Lung (tissue), 12 donors: ENCODE results near the gene IQCN. TPM values are rescaled to one million over a fixed set of nuclear protein-coding genes. Genes with fewer than 3 reads are reported as not detected.

ENCODE experiments used
- ATAC-seq: fragments of 200-7000 bp; cut with Tn5 transposase; one replicate; pipeline ENCODE4 v1.9.1; 2020; ENCODE audit warnings: moderate number of reproducible peaks; ENCODE audit not compliant: insufficient read depth, low FRiP score
- DNase-seq, 3 donors: peaks; one replicate each; pipeline ENCODE4 v3.0.0-alpha.2; 2013 to 2017
- H3K27ac ChIP-seq, 2 donors: one replicate each; pipeline ENCODE4 v1.5.1; 2013; ENCODE audit warnings: mild to moderate bottlenecking in 2 of 2, moderate library complexity in 2 of 2, control low read depth in 1 of 2, inconsistent platforms in 1 of 2, low read depth in 1 of 2, low read length in 1 of 2
- H3K27me3 ChIP-seq, 3 donors: one replicate each; pipeline ENCODE4 v1.5.1; 2013; ENCODE audit warnings: low read length in 2 of 3; ENCODE audit not compliant: control insufficient read depth in 3 of 3, insufficient read depth in 3 of 3
- H3K36me3 ChIP-seq, 4 donors: one replicate each; pipeline ENCODE4 v1.5.1; 2013; ENCODE audit warnings: low read length in 4 of 4, mild to moderate bottlenecking in 1 of 4, moderate library complexity in 1 of 4; ENCODE audit not compliant: control insufficient read depth in 4 of 4, insufficient read depth in 4 of 4
- H3K4me1 ChIP-seq, 5 donors: one replicate each; pipeline ENCODE4 v1.5.1; 2013; ENCODE audit warnings: low read length in 5 of 5, mild to moderate bottlenecking in 2 of 5, moderate library complexity in 1 of 5; ENCODE audit not compliant: control insufficient read depth in 5 of 5, insufficient read depth in 5 of 5
- H3K4me3 ChIP-seq: one replicate; pipeline ENCODE4 v1.5.1; 2013; ENCODE audit warnings: mild to moderate bottlenecking, control low read depth, moderate library complexity
- H3K9ac ChIP-seq, 2 donors: one replicate each; pipeline ENCODE4 v1.5.1; 2013; ENCODE audit warnings: low read length in 2 of 2, control low read depth in 1 of 2; ENCODE audit not compliant: insufficient read depth in 1 of 2
- H3K9me3 ChIP-seq, 4 donors: one replicate each; pipeline ENCODE4 v1.5.1; 2013; ENCODE audit warnings: low read length in 3 of 4, mild to moderate bottlenecking in 1 of 4, moderate library complexity in 1 of 4; ENCODE audit not compliant: control insufficient read depth in 4 of 4, insufficient read depth in 3 of 4
- WGBS, 2 donors: extraction: QIAGEN DNeasy Blood & Tissue Kit; methylation state at CpG; one replicate each; pipeline ENCODE4 v1.1.7; 2013; 5-methylcytosine and 5-hydroxymethylcytosine counted together
- polyA plus RNA-seq, 2 donors: library from polyadenylated mRNA; stranded (reverse); fragments of 200-250 nt; gene quantifications; one replicate each; pipeline ENCODE4 v1.2.1, GENCODE V29; 2013
- total RNA-seq, 2 donors: library from RNA; depleted of rRNA in 1 of 2; stranded (reverse); fragments of >200 nt in 1 of 2; gene quantifications; one replicate each; pipeline ENCODE4 v1.2.1, GENCODE V29; 2014 to 2021
- TF ChIP-seq, protein P1 (sequence below): IDR thresholded peaks from 2 replicates; pipeline ENCODE4 v1.5.1; 2012; ENCODE audit warnings: mild to moderate bottlenecking; ENCODE audit errors: control extremely low read depth, extremely low read depth
- donor health status: control.
- donor health status: control.
- donor health status: Bipolar disorder and iron deficiency.
- donor health status: healthy.
- donor health status: DM: yes; HTN: yes; CAD: no.

The IQCN gene
- total and polyA plus RNA-seq, 4 donors = 0.69 to 5.5 (median 3.3) TPM

GRCh38 chr19:18282021-18282787 lies 8.0 kb upstream of the IQCN start:
- peaks cover 0 to 15% (median 13%) of the 10 kb centered on the region in 4 donors for H3K36me3 ChIP-seq
- DNase-seq (peak; percentile 96 to 98 (median 96)), ATAC-seq (no peak)
- H3K9ac ChIP-seq = peak overlapping the region; percentile 94 to 99
- H3K27ac ChIP-seq = peak overlapping the region; percentile 93 to 94
- peaks cover 0 to 19% (median 11%) of the 10 kb centered on the region in 5 donors for H3K4me1 ChIP-seq
- TF ChIP-seq, protein P1, sequence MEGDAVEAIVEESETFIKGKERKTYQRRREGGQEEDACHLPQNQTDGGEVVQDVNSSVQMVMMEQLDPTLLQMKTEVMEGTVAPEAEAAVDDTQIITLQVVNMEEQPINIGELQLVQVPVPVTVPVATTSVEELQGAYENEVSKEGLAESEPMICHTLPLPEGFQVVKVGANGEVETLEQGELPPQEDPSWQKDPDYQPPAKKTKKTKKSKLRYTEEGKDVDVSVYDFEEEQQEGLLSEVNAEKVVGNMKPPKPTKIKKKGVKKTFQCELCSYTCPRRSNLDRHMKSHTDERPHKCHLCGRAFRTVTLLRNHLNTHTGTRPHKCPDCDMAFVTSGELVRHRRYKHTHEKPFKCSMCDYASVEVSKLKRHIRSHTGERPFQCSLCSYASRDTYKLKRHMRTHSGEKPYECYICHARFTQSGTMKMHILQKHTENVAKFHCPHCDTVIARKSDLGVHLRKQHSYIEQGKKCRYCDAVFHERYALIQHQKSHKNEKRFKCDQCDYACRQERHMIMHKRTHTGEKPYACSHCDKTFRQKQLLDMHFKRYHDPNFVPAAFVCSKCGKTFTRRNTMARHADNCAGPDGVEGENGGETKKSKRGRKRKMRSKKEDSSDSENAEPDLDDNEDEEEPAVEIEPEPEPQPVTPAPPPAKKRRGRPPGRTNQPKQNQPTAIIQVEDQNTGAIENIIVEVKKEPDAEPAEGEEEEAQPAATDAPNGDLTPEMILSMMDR = no peak
- 1 to 3% methylated on average over 25 to 27 of the region's 27 CpGs for WGBS, 2 donors
- no peaks in the 10 kb centered on the region for H3K27me3 ChIP-seq
- peaks cover 0 to 2% (median 0%) of the 10 kb centered on the region in 4 donors for H3K9me3 ChIP-seq
- no peak overlapping the region for H3K4me3 ChIP-seq

DNA sequence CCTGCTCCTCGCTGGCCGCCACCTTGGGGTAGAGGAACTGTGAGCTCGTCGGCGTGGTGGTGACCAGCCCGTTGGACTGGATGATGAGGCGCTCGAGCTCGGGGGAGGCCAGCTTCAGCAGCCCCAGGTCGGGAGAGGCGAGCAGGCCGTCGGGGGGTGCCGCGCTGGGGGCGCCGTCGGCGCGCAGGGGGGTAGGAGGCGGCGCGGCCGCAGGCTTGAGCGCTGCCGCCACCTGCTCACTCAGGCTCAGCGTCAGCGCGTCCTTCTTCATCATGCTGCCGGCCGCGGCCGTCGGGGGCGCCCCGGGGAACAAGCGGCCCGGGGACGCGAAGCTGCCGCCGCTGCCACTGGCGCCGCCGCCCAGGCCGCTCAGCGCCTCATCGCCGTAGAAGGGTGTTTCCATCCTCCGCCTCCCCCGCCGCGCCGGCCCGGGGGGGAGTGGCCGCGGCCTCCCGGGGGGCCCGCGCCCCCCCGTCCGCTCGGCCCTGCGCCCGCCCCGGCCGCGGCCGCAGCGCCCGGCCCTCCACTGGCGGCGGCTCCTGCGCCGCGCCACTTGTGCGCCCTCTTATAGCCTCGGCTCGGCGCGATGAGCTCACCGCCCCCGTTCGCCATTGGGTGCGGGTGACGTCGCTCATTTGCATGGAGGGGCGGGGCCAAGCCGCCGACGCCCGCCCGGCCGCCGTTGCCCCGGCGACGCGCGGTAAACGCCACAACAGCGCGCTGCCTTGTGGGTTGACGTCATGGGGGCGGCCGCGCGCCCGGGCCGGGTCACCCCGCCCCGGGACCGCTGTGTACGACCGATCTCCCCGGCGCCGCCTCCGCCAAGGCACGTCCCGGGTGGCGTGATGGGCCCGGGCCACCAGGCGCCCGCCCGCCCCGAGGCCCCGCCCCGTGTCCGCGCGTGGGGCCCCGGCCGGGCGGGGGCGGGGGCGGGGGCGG lies 7.1 kb upstream of the IQCN start, which contains the start of gene JUND:
TSS of gene JUND (minus strand) at position 541 of the 939 bp plus-strand sequence. CDS start at position 403, 138 bp downstream.
- H3K4me1 ChIP-seq = peaks cover 0 to 19% (median 11%) of the 10 kb centered on the region in 5 donors
- whole genome bisulfite sequencing, 2 donors = 0 to 1% methylated on average over 80 to 138 of the region's 138 CpGs
- ATAC-seq (peak; percentile 85), DNase-seq (peak; percentile 98 to 99 (median 99))
- H3K9me3 ChIP-seq = peaks cover 0 to 2% (median 0%) of the 10 kb centered on the region in 4 donors
- no peaks in the 10 kb centered on the region for H3K27me3 ChIP-seq
- TF ChIP-seq, protein P1 = no peak
- peak within 1 kb of the TSS; percentile 99 to 100 for H3K27ac ChIP-seq
- peak within 1 kb of the TSS; percentile 99 to 100 for H3K9ac ChIP-seq
- H3K4me3 ChIP-seq = peak within 1 kb of the TSS; percentile 82
- H3K36me3 ChIP-seq = peaks cover 0 to 15% (median 14%) of the 10 kb centered on the region in 4 donors

- ATAC-seq = peak; percentile 24
Measured at GRCh38 chr19:18280247-18281081, 6.2 kb upstream of the IQCN start.

More at GRCh38 chr19:18280247-18281081, 6.2 kb upstream of the IQCN start:
- H3K9ac ChIP-seq = peak overlapping the region; percentile 98 to 100
- peak; percentile 89 to 90 (median 89) for DNase-seq
- 0 to 1% methylated on average over 66 to 111 of the region's 111 CpGs for WGBS, 2 donors
- peak overlapping the region; percentile 82 for H3K4me3 ChIP-seq
- peaks cover 0 to 18% (median 15%) of the 10 kb centered on the region in 4 donors for H3K36me3 ChIP-seq
- H3K9me3 ChIP-seq = peaks cover 0 to 2% (median 0%) of the 10 kb centered on the region in 4 donors
- peak overlapping the region; percentile 99 to 100 for H3K27ac ChIP-seq
- TF ChIP-seq, protein P1 = no peak
- no peaks in the 10 kb centered on the region for H3K27me3 ChIP-seq
- peaks cover 0 to 21% (median 11%) of the 10 kb centered on the region in 5 donors for H3K4me1 ChIP-seq
